Trophoblast cell (in vitro differentiated cells and primary cell): ENCODE measurements around the gene TEX2.

ENCODE experiments used
- DNase-seq, 2 donors: peaks; one replicate each; pipeline ENCODE4 v3.0.0-alpha.2; 2016
- H2AFZ ChIP-seq: 2 replicates; pipeline ENCODE4 v1.6.1; 2013; ENCODE audit warnings: low read length, moderate library complexity, mild to moderate bottlenecking; ENCODE audit not compliant: insufficient read depth, poor library complexity
- H2AK5ac ChIP-seq: 2 replicates; pipeline ENCODE4 v1.6.1; 2013; ENCODE audit warnings: mild to moderate bottlenecking, low read length
- H2BK120ac ChIP-seq: 2 replicates; pipeline ENCODE4 v1.6.1; 2013; ENCODE audit warnings: low read length, mild to moderate bottlenecking, moderate library complexity; ENCODE audit not compliant: insufficient read depth, poor library complexity
- H2BK12ac ChIP-seq: 2 replicates; pipeline ENCODE4 v1.6.1; 2013; ENCODE audit warnings: mild to moderate bottlenecking, low read length, moderate library complexity
- H2BK5ac ChIP-seq: 2 replicates; pipeline ENCODE4 v1.6.1; 2013; ENCODE audit warnings: low read length, low read depth, moderate library complexity, mild to moderate bottlenecking; ENCODE audit not compliant: poor library complexity
- H3K14ac ChIP-seq: 2 replicates; pipeline ENCODE4 v1.6.1; 2013; ENCODE audit warnings: mild to moderate bottlenecking, low read length
- H3K18ac ChIP-seq: 2 replicates; pipeline ENCODE4 v1.6.1; 2013; ENCODE audit warnings: mild to moderate bottlenecking, low read length
- H3K23ac ChIP-seq: 2 replicates; pipeline ENCODE4 v1.6.1; 2013; ENCODE audit warnings: low read length
- H3K27ac ChIP-seq: 2 replicates; pipeline ENCODE4 v1.5.1; 2013; ENCODE audit warnings: low read depth, mild to moderate bottlenecking, inconsistent platforms, low read length, moderate library complexity
- H3K27me3 ChIP-seq: 2 replicates; pipeline ENCODE4 v1.6.1; 2013; ENCODE audit warnings: inconsistent platforms, mild to moderate bottlenecking, low read length, moderate library complexity; ENCODE audit not compliant: insufficient read depth
- H3K36me3 ChIP-seq, 2 experiments: 1 replicate in 1 of 2; 2 replicates in 1 of 2; pipeline ENCODE4 v1.6.1; 2013; ENCODE audit warnings: low read length in 2 of 2, mild to moderate bottlenecking in 2 of 2, moderate library complexity in 1 of 2; ENCODE audit not compliant: insufficient read depth in 2 of 2, control insufficient read depth in 1 of 2
- H3K4ac ChIP-seq: 2 replicates; pipeline ENCODE4 v1.6.1; 2013; ENCODE audit warnings: low read depth, mild to moderate bottlenecking, low read length, moderate library complexity
- H3K4me1 ChIP-seq, 2 experiments: 1 replicate in 1 of 2; 2 replicates in 1 of 2; pipeline ENCODE4 v1.6.1; 2013; ENCODE audit warnings: low read length in 2 of 2, mild to moderate bottlenecking in 2 of 2, moderate library complexity in 1 of 2; ENCODE audit not compliant: insufficient read depth in 2 of 2, control insufficient read depth in 1 of 2
- H3K4me2 ChIP-seq: 2 replicates; pipeline ENCODE4 v1.6.1; 2013; ENCODE audit warnings: inconsistent platforms, mild to moderate bottlenecking, low read length, moderate library complexity
- H3K4me3 ChIP-seq: 2 replicates; pipeline ENCODE4 v1.5.1; 2013; ENCODE audit warnings: mild to moderate bottlenecking, low read depth, low read length, inconsistent platforms
- H3K79me1 ChIP-seq: one replicate; pipeline ENCODE4 v1.6.1; 2013; ENCODE audit warnings: low read length
- H3K79me2 ChIP-seq: 2 replicates; pipeline ENCODE4 v1.6.1; 2013; ENCODE audit warnings: low read length, mild to moderate bottlenecking; ENCODE audit not compliant: control insufficient read depth, insufficient read depth, poor library complexity
- H3K9ac ChIP-seq: 2 replicates; pipeline ENCODE4 v1.6.1; 2013; ENCODE audit warnings: mild to moderate bottlenecking, low read length
- H3K9me3 ChIP-seq: 2 replicates; pipeline ENCODE4 v1.6.1; 2013; ENCODE audit warnings: low read depth, mild to moderate bottlenecking, control low read depth, inconsistent platforms, low read length; ENCODE audit not compliant: insufficient read depth
- H4K12ac ChIP-seq: 2 replicates; pipeline ENCODE4 v1.6.1; 2013; ENCODE audit warnings: low read depth, mild to moderate bottlenecking, low read length, moderate library complexity
- H4K8ac ChIP-seq: 2 replicates; pipeline ENCODE4 v1.6.1; 2013; ENCODE audit warnings: low read depth, mild to moderate bottlenecking, low read length, moderate library complexity
- H4K91ac ChIP-seq: one replicate; pipeline ENCODE4 v1.6.1; 2013; ENCODE audit warnings: low read depth, mild to moderate bottlenecking, low read length, moderate library complexity
- WGBS: extraction: QIAGEN DNeasy Blood & Tissue Kit; methylation state at CpG from one replicate; pipeline ENCODE4 v1.1.7; 2013; ENCODE audit warnings: missing lambda C conversion rate; ENCODE audit not compliant: insufficient read length, insufficient coverage; ENCODE audit errors: extremely low coverage; 5-methylcytosine and 5-hydroxymethylcytosine counted together

Gene TEX2

DNA sequence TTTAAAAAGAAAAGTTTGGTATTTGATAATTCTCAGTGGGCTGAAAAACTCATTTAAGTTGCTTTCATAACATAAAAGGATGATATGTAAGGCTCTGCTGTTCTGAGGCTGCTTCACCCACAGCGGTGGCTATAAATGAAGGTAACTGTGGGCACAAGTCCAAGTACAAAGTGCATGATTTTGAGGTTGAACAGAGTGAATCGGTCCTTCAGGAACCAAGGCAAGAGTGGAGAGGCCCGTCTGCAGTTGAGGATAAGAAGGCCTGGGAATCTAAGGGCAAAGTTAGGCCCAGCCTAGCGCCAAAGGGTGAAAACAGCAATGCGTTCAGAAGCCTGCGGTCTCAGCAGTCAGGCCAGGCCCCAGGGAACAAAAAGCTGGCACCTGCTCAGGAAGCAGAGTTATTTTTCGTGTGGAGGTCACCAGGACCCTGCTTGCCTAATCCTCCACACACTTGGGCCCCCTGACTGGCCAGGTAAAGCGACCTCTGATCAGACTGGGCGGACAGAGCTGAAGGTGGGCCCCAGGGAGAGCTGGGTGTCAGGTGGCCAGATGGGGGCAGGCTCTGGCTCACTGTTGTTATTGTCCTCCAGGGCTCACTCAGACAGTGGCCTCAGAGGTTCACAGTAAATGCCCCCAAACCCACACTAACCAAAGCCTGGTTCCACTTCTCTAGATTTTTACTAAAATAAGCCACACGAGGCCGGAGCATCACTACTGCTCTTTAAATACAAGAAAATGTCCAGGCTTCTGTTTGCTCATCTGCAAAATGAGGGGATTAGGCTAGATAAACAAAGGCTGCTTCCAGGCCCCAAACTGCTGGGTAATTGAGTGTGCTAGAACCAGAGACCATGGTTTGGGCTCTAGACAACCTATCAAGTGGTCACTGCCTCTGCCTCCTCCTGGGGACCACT is 46.5 kb downstream of the TEX2 start:
- H3K9ac ChIP-seq, result no peak overlapping the region
- H3K14ac ChIP-seq, result peak overlapping the region; percentile 12
- H3K79me2 ChIP-seq, result peaks cover 4% of the 10 kb centered on the region
- peaks cover 11 to 17% of the 10 kb centered on the region in 2 experiments for H3K36me3 ChIP-seq
- H3K79me1 ChIP-seq, result peaks cover 18% of the 10 kb centered on the region
- DNase-seq, result peak in 1 of 2 donors; percentile 33
- no peak overlapping the region for H3K23ac ChIP-seq
- H3K9me3 ChIP-seq, result no peaks in the 10 kb centered on the region
- peak overlapping the region; percentile 11 for H2BK5ac ChIP-seq
- peaks cover 28 to 45% of the 10 kb centered on the region in 2 experiments for H3K4me1 ChIP-seq
- peak overlapping the region; percentile 42 for H3K27ac ChIP-seq
- H3K18ac ChIP-seq, result peak overlapping the region; percentile 31
- peak overlapping the region; percentile 40 for H4K91ac ChIP-seq
- H2BK120ac ChIP-seq, result no peak overlapping the region
- no peak overlapping the region for H3K4me2 ChIP-seq
- H3K4ac ChIP-seq, result peak overlapping the region; percentile 31
- H2AK5ac ChIP-seq, result peak overlapping the region; percentile 6
- H3K4me3 ChIP-seq, result no peak overlapping the region
- no peaks in the 10 kb centered on the region for H3K27me3 ChIP-seq
- no peak overlapping the region for H4K12ac ChIP-seq
- no peak overlapping the region for H2AFZ ChIP-seq
- WGBS, result no CpG with 5 or more reads among the region's 11 CpGs
- peak overlapping the region; percentile 16 for H2BK12ac ChIP-seq
- peak overlapping the region; percentile 36 for H4K8ac ChIP-seq

DNA sequence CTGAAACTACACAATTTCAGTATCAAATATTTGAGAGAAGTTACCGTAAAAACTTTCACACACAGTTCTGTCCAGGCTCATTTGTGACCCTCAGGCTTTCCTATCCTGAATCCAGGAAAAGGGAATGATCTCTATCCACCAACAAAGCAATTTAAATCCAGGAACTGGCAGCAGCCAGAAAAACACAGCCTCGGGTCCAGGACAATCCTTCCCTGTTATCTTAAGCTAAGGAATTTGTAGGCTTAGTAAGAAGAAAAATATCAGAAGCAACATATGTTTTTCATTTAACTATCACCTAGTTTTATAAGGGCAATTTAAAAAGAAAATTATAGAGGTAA is 47.1 kb downstream of the TEX2 start:
- Histone ChIP-seq H2BK12ac (no peak overlapping the region), H3K4me2 (no peak overlapping the region), H3K9me3 (no peaks in the 10 kb centered on the region), H3K9ac (no peak overlapping the region), H4K91ac (no peak overlapping the region), H3K36me3 (peaks cover 11 to 17% of the 10 kb centered on the region in 2 experiments), H3K27ac (no peak overlapping the region), H3K23ac (no peak overlapping the region), H3K4ac (no peak overlapping the region), H3K79me1 (peaks cover 20% of the 10 kb centered on the region), H2AFZ (no peak overlapping the region), H3K4me1 (peaks cover 28 to 45% of the 10 kb centered on the region in 2 experiments), H3K14ac (no peak overlapping the region), H4K8ac (no peak overlapping the region), H2BK5ac (no peak overlapping the region), H4K12ac (no peak overlapping the region), H3K18ac (no peak overlapping the region), H3K4me3 (no peak overlapping the region), H3K79me2 (peaks cover 4% of the 10 kb centered on the region), H2AK5ac (no peak overlapping the region), H3K27me3 (no peaks in the 10 kb centered on the region), H2BK120ac (no peak overlapping the region)
- WGBS, result no CpG with 5 or more reads among the region's 2 CpGs
- DNase-seq, result peak in 1 of 2 donors; percentile 46

DNA sequence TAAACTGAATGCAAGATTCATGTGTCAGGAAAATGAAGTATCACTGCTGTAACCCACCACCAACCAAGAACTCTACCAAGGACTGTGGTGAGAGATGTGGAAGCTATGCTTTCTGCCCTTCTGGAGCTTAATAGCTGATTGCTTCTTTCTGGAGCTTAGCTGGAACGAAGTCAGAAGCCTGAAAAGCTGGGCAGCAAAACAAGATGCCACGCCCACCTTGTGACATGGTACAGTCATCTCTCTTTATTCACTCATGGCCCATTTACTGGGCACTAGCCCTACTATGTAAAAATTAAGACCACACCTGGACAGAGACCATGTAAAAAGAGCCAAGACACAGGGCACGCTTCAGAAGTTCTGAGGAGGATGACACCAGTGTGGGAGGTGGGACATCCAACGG is 48.1 kb downstream of the TEX2 start:
- H3K4me3 ChIP-seq, result no peak overlapping the region
- no peak overlapping the region for H3K27ac ChIP-seq
- peaks cover 4% of the 10 kb centered on the region for H3K79me2 ChIP-seq
- H3K4me1 ChIP-seq, result peaks cover 28 to 45% of the 10 kb centered on the region in 2 experiments
- H4K12ac ChIP-seq, result no peak overlapping the region
- H3K18ac ChIP-seq, result no peak overlapping the region
- no peak overlapping the region for H4K91ac ChIP-seq
- no CpG with 5 or more reads among the region's 4 CpGs for WGBS
- H3K27me3 ChIP-seq, result no peaks in the 10 kb centered on the region
- no peak overlapping the region for H2AFZ ChIP-seq
- no peak overlapping the region for H3K9ac ChIP-seq
- H3K14ac ChIP-seq, result no peak overlapping the region
- no peak overlapping the region for H2BK120ac ChIP-seq
- no peak overlapping the region for H2AK5ac ChIP-seq
- H2BK5ac ChIP-seq, result no peak overlapping the region
- H2BK12ac ChIP-seq, result peak overlapping the region; percentile 16
- H3K4ac ChIP-seq, result no peak overlapping the region
- peaks cover 11 to 17% of the 10 kb centered on the region in 2 experiments for H3K36me3 ChIP-seq
- no peaks in the 10 kb centered on the region for H3K9me3 ChIP-seq
- H3K79me1 ChIP-seq, result peaks cover 20% of the 10 kb centered on the region
- no peak overlapping the region for H3K4me2 ChIP-seq
- no peak overlapping the region for H3K23ac ChIP-seq
- H4K8ac ChIP-seq, result no peak overlapping the region
- DNase-seq, result no peak

DNA sequence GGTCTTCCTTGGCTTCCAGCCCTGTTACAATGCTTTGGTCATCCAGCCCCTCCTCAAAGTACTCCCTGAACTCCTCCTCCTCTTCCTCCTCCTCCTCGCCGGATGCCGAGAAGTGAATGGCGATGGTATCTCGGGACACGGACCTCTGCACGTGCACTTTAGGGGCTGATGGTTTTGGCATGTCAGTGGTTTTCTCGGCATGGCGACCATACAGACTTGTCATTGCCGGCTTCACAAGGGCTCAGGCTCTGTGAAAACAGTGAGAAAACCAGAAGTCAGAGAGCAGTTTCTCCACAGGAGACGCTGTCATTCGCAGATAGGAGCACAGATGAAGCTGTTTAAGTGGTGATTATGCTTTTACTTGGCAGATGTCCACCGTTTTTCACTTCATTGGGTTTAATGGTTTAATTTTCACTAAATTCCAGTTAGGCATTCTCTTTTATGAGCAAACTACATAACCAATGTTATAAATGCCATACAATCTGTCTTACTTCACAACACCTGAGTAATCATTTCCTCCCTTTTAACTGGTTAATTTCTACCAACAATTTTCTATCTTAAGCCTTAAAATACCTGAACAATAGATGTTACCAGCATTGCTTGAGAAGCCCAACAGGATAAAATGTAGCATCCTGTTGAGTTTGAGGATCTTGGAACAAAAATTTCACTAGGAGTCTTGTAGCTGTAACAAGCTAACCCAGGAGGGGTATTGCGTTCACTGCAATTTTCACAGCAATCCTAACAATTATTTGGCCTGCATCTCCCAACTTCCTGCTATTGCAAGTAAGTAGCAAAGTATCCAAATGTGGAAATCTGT is 48.9 kb downstream of the TEX2 start:
- H3K79me2 ChIP-seq, result peaks cover 4% of the 10 kb centered on the region
- peak overlapping the region; percentile 22 for H4K8ac ChIP-seq
- peaks cover 26 to 41% of the 10 kb centered on the region in 2 experiments for H3K4me1 ChIP-seq
- H3K9ac ChIP-seq, result no peak overlapping the region
- no peak overlapping the region for H2AK5ac ChIP-seq
- H3K4me2 ChIP-seq, result no peak overlapping the region
- H2BK12ac ChIP-seq, result peak overlapping the region; percentile 56
- H4K91ac ChIP-seq, result no peak overlapping the region
- no peak overlapping the region for H2AFZ ChIP-seq
- H3K27ac ChIP-seq, result no peak overlapping the region
- H2BK5ac ChIP-seq, result no peak overlapping the region
- H3K9me3 ChIP-seq, result no peaks in the 10 kb centered on the region
- no peak overlapping the region for H4K12ac ChIP-seq
- H3K27me3 ChIP-seq, result no peaks in the 10 kb centered on the region
- peaks cover 20% of the 10 kb centered on the region for H3K79me1 ChIP-seq
- peak overlapping the region; percentile 52 for H3K18ac ChIP-seq
- H3K23ac ChIP-seq, result no peak overlapping the region
- no CpG with 5 or more reads among the region's 14 CpGs for WGBS
- H3K4ac ChIP-seq, result no peak overlapping the region
- H3K4me3 ChIP-seq, result no peak overlapping the region
- no peak overlapping the region for H3K14ac ChIP-seq
- peak in 1 of 2 donors; percentile 47 for DNase-seq
- no peak overlapping the region for H2BK120ac ChIP-seq
- H3K36me3 ChIP-seq, result peaks cover 11 to 17% of the 10 kb centered on the region in 2 experiments
